Neural progenitor cell (in vitro differentiated cells): ENCODE results near the gene CNN3. TPM values are rescaled to one million over a fixed set of nuclear protein-coding genes. Genes with fewer than 3 reads are reported as not detected.
A peak's percentile ranks its signal among the peaks of the same experiment; 100 is the strongest.

Experiments
- DNase-seq: peaks from one replicate; pipeline ENCODE4 v3.0.0-alpha.2; 2016; ENCODE audit warnings: low spot score
- H2AFZ ChIP-seq: fragments of 200-600 bp; sonication (generic); replicated peaks from 2 replicates; pipeline ENCODE4 v1.6.1; 2016; ENCODE audit warnings: antibody characterized with exemption
- H3F3A ChIP-seq: fragments of 200-600 bp; sonication (generic); 2 replicates; pipeline ENCODE4 v1.6.1; 2016; ENCODE audit warnings: antibody characterized with exemption, low read depth
- H3K27ac ChIP-seq: fragments of 200-600 bp; sonication (generic); 2 replicates; pipeline ENCODE4 v1.5.1; 2016; ENCODE audit warnings: mild to moderate bottlenecking
- H3K27me3 ChIP-seq: fragments of 200-600 bp; sonication (generic); 2 replicates; pipeline ENCODE4 v1.6.1; 2016; ENCODE audit warnings: mild to moderate bottlenecking, moderate library complexity
- H3K36me3 ChIP-seq: fragments of 200-600 bp; sonication (generic); 2 replicates; pipeline ENCODE4 v1.5.1; 2016
- H3K4me1 ChIP-seq: fragments of 200-600 bp; sonication (generic); 2 replicates; pipeline ENCODE4 v1.6.1; 2016; ENCODE audit warnings: mixed run types
- H3K4me2 ChIP-seq: fragments of 200-600 bp; sonication (generic); 2 replicates; pipeline ENCODE4 v1.6.1; 2016
- H3K4me3 ChIP-seq: fragments of 200-600 bp; sonication (generic); 2 replicates; pipeline ENCODE4 v1.5.1; 2016
- H3K79me2 ChIP-seq: fragments of 200-600 bp; sonication (generic); 2 replicates; pipeline ENCODE4 v1.6.1; 2016; ENCODE audit warnings: low read depth
- H3K9ac ChIP-seq: fragments of 200-600 bp; sonication (generic); 2 replicates; pipeline ENCODE4 v1.6.1; 2016
- H3K9me3 ChIP-seq: fragments of 200-600 bp; sonication (generic); 2 replicates; pipeline ENCODE4 v1.5.1; 2016; ENCODE audit warnings: low read depth
- H4K20me1 ChIP-seq: fragments of 200-600 bp; sonication (generic); 2 replicates; pipeline ENCODE4 v1.6.1; 2016; ENCODE audit warnings: low read depth
- H3K27ac Mint-ChIP-seq: 3 replicates; pipeline ENCODE4 v1.8.0; 2021; ENCODE audit warnings: mixed read lengths
- H3K27me3 Mint-ChIP-seq: 2 replicates; pipeline ENCODE4 v1.8.0; 2022; ENCODE audit warnings: low read depth, mild to moderate bottlenecking, inconsistent platforms, moderate library complexity, mixed read lengths; ENCODE audit not compliant: insufficient read depth
- H3K36me3 Mint-ChIP-seq: 3 replicates; pipeline ENCODE4 v1.8.0; 2021; ENCODE audit warnings: mixed read lengths
- H3K4me1 Mint-ChIP-seq: 3 replicates; pipeline ENCODE4 v1.8.0; 2021; ENCODE audit warnings: mixed read lengths
- H3K4me3 Mint-ChIP-seq: 3 replicates; pipeline ENCODE4 v1.8.0; 2021; ENCODE audit warnings: mild to moderate bottlenecking, moderate library complexity, mixed read lengths
- H3K9me3 Mint-ChIP-seq: 3 replicates; pipeline ENCODE4 v1.8.0; 2020; ENCODE audit warnings: mixed read lengths
- EZH2 ChIP-seq: fragments of 200-600 bp; sonication (generic); IDR thresholded peaks from 2 replicates; pipeline ENCODE4 v1.6.1; 2017; ENCODE audit warnings: antibody characterized with exemption, mild to moderate bottlenecking, moderate library complexity
- EZH2phosphoT487 ChIP-seq: fragments of 200-600 bp; sonication (generic); IDR thresholded peaks from 2 replicates; pipeline ENCODE4 v1.6.1; 2017; ENCODE audit warnings: antibody characterized with exemption
- total RNA-seq: library from RNA; depleted of rRNA; stranded (reverse); fragments of >200 nt; gene quantifications from 2 replicates; pipeline ENCODE4 v1.2.3, GENCODE V29; 2015; ENCODE audit warnings: low replicate concordance
- TF ChIP-seq, protein P1 (sequence below): fragments of 200-600 bp; sonication (generic); IDR thresholded peaks from 2 replicates; pipeline ENCODE4 v1.5.1; 2017; ENCODE audit warnings: antibody characterized with exemption, mild to moderate bottlenecking

The CNN3 gene
- total RNA-seq, 1 donor from 2014 or later, result 644 TPM

GRCh38 chr1:94905207-94905606, 21.7 kb downstream of the CNN3 start:
- Histone ChIP-seq H3K79me2 (peaks cover 98% of the 10 kb centered on the region), H3K9ac (no peak overlapping the region), H3K27ac (no peak overlapping the region), H3K9me3 (no peaks in the 10 kb centered on the region), H3K4me1 (peaks cover 13% of the 10 kb centered on the region), H2AFZ (no peak overlapping the region), H3K4me2 (no peak overlapping the region), H4K20me1 (peaks cover 100% of the 10 kb centered on the region), H3K27me3 (no peaks in the 10 kb centered on the region), H3F3A (peaks cover 5% of the 10 kb centered on the region), H3K4me3 (no peak overlapping the region), H3K36me3 (peaks cover 27% of the 10 kb centered on the region)
- Mint-ChIP-seq H3K36me3 (peaks cover 43% of the 10 kb centered on the region), H3K27ac (no peak overlapping the region), H3K9me3 (peaks cover 11% of the 10 kb centered on the region), H3K4me3 (no peak overlapping the region), H3K4me1 (peaks cover 24% of the 10 kb centered on the region), H3K27me3 (peaks cover 2% of the 10 kb centered on the region)
- no peak for DNase-seq
- TF ChIP-seq EZH2 (no peak), EZH2phosphoT487 (no peak)
- TF ChIP-seq, protein P1, sequence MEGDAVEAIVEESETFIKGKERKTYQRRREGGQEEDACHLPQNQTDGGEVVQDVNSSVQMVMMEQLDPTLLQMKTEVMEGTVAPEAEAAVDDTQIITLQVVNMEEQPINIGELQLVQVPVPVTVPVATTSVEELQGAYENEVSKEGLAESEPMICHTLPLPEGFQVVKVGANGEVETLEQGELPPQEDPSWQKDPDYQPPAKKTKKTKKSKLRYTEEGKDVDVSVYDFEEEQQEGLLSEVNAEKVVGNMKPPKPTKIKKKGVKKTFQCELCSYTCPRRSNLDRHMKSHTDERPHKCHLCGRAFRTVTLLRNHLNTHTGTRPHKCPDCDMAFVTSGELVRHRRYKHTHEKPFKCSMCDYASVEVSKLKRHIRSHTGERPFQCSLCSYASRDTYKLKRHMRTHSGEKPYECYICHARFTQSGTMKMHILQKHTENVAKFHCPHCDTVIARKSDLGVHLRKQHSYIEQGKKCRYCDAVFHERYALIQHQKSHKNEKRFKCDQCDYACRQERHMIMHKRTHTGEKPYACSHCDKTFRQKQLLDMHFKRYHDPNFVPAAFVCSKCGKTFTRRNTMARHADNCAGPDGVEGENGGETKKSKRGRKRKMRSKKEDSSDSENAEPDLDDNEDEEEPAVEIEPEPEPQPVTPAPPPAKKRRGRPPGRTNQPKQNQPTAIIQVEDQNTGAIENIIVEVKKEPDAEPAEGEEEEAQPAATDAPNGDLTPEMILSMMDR, result no peak

- no peak for TF ChIP-seq EZH2phosphoT487
- no peak for TF ChIP-seq EZH2
- TF ChIP-seq, protein P1, result no peak
- Histone ChIP-seq H3K9me3 (no peaks in the 10 kb centered on the region), H3K4me1 (no peaks in the 10 kb centered on the region), H3K9ac (no peak overlapping the region), H3F3A (peaks cover 14% of the 10 kb centered on the region), H3K27ac (no peak overlapping the region), H3K4me2 (no peak overlapping the region), H3K4me3 (no peak overlapping the region), H3K79me2 (peaks cover 89% of the 10 kb centered on the region), H3K27me3 (no peaks in the 10 kb centered on the region), H4K20me1 (peaks cover 99% of the 10 kb centered on the region), H2AFZ (no peak overlapping the region), H3K36me3 (peaks cover 35% of the 10 kb centered on the region)
- peaks cover 2% of the 10 kb centered on the region for H3K27me3 Mint-ChIP-seq
- no peak overlapping the region for H3K4me3 Mint-ChIP-seq
- peaks cover 45% of the 10 kb centered on the region for H3K36me3 Mint-ChIP-seq
- peaks cover 3% of the 10 kb centered on the region for H3K9me3 Mint-ChIP-seq
- DNase-seq, result no peak
- peaks cover 16% of the 10 kb centered on the region for H3K4me1 Mint-ChIP-seq
- peak overlapping the region; percentile 16 for H3K27ac Mint-ChIP-seq
Measured at GRCh38 chr1:94903280-94904009, 23.5 kb downstream of the CNN3 start.

- Histone ChIP-seq H3F3A (peaks cover 25% of the 10 kb centered on the region), H3K4me3 (no peak overlapping the region), H3K79me2 (peaks cover 77% of the 10 kb centered on the region), H2AFZ (no peak overlapping the region), H3K36me3 (peaks cover 48% of the 10 kb centered on the region), H3K27me3 (no peaks in the 10 kb centered on the region), H4K20me1 (peaks cover 95% of the 10 kb centered on the region), H3K4me2 (no peak overlapping the region), H3K4me1 (no peaks in the 10 kb centered on the region), H3K9me3 (no peaks in the 10 kb centered on the region), H3K27ac (no peak overlapping the region), H3K9ac (no peak overlapping the region)
- TF ChIP-seq EZH2phosphoT487, result no peak
- TF ChIP-seq, protein P1, result no peak
- no peak for TF ChIP-seq EZH2
- no peak overlapping the region for H3K27ac Mint-ChIP-seq
- H3K9me3 Mint-ChIP-seq, result peaks cover 2% of the 10 kb centered on the region
- peaks cover 2% of the 10 kb centered on the region for H3K27me3 Mint-ChIP-seq
- no peak for DNase-seq
- peaks cover 43% of the 10 kb centered on the region for H3K36me3 Mint-ChIP-seq
- peaks cover 11% of the 10 kb centered on the region for H3K4me1 Mint-ChIP-seq
- no peak overlapping the region for H3K4me3 Mint-ChIP-seq
Measured at GRCh38 chr1:94901841-94902240, 25.1 kb downstream of the CNN3 start.
